Superior temporal gyrus (tissue), 1 donor: ENCODE measurements around the gene TAF6.

Source experiments
- DNase-seq: peaks from one replicate; pipeline ENCODE4 v3.0.0-alpha.2; 2016; ENCODE audit errors: extremely low spot score

TAF6 gene

DNA sequence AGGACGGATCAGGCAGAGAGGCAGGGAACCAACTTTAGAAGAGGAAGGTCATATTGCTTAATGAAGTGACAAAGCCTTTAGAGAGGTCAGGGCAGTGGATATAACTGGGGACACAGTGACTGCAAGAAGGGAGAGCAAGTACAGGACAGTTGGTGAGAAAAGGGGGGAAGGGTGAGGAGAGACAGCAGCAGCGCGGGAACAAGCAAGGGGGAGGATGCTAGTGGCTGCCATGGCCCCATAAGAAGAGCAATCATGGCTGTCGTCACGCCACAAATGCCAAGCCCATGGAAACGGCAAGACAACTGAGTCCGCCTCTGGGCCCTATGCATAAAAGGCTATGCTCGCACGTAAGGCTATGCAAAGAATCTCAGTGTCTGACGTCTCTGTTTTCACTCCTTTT lies 46.7 kb downstream of the TAF6 start:
- no peak for DNase-seq

- no peak for DNase-seq
Measured at GRCh38 chr7:100071018-100071723, 48.0 kb downstream of the TAF6 start.

DNA sequence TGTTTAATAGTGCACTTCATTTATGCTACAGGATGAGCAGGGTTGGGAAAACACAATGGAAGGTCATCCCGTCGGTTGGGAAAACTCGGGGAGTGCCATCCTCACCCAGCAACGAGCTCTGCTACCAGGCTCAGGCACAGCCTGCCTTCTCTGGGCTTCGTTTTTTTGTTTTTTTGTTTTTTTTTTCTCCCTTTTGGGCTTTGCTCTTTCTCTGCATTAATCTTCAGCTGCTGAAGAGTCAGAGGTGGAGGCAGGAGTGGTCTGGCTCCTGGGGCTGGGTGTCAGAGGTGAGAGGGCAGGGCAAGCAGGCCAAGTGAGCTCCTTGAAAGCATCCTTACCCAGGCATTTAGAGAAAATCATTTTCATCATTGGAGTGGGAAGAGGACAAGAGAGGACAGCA lies 49.2 kb downstream of the TAF6 start:
- DNase-seq: no peak

DNA sequence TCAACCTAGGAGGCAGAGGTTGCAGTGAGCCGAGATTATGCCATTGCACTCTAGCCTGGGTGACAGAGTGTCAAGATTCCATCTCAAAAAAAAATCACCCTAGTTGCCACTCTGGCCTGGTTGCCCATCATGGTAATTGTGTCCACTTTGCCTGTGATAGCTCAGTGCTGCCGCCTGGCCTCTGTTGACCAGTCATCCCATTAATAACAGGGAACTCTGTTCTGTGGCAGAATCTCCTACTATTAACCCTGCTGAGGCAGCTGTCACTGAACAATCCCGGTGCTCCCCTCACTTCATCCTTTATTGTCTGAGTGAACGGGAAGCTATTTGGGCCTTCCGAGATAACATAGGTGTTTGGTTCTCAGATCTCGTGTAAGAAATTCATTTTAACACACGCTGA lies 52.2 kb downstream of the TAF6 start:
- peak; percentile 27 for DNase-seq

DNA sequence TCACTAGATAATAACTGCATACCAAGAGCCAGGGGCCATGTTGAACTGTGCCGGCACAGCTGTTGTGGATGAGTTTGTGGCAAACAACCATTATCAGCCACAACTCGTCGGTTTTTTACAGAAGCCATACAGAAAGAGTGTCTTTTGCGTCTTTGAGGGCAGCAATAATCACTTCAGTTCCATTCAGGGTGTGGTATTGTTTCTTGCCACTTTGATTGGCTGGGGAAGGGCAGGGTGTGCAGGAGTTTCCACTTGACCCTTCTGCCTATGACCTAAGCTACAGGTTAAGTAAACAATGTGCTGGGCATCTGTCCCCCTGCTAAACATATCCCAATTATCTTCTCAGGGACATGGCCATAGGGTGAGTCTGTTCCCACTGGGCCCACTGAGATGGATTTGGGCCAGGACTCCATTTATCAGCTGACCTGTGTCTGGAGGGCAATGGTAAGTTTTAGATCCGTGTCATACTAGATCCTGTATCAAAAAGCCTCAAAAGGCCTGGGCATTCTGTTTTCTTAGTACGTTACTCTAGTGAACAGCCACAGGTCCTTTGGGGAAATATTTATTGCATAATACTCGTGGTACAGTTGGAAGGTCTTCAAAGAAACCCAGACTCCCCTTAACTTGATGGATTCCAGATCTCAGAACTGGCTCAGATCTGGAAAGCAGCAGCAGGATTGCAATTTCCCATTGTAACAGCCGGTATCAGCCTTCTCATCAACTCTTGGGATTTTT lies 53.5 kb downstream of the TAF6 start:
- DNase-seq: no peak

- DNase-seq: no peak
Measured at GRCh38 chr7:100064162-100064561, 55.0 kb downstream of the TAF6 start.

DNA sequence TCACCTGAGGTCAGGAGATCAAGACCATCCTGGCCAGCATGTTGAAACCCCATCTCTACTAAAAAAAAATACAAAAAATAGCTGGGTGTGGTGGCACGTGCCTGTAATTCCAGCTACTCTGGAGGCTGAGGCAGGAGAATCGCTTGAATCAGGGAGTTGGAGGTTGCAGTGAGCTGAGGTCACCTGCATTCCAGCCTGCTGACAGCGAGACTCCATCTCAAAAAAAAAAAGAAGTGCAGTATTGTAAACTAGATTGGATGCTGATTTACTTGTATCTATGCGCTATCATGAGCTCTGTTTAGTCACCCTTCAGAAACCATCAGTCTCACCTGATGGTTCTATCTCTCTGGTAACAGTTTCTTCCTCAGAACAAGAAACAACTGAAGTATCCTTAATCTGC lies 55.8 kb downstream of the TAF6 start:
- no peak for DNase-seq

DNA sequence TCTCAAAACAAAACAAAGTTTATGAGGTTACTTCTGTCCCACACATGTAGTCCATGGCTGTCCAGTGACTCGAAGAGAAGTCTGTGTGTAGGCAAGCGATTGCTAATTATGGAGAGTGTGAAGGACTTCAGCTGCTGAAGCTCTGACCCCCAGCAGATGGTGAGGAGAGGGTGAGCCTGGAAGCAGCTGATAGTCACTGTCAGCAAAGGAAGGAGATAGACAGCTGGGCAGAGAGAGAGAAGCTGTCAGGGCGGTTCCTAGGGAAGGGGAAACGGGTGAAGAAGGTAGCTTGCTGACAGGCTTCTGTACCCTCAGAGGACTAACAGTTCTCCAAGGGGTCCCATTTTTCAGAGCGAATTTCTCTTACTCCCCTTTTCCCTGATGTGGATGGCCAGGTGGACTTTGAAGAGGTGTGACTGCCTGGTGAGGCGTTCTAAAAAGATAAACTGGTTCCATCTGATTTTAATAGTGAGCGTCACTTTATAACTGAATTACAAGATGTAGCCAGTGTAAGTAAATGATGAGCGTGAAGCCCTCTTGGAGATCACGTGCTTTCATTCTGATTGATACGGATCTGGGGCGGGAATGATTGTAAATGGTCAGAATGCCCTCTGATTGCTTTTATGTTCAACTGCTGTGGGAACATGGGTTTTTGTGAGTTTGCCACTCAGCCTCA lies 57.5 kb downstream of the TAF6 start:
- DNase-seq: no peak

- DNase-seq: no peak
Measured at GRCh38 chr7:100059251-100059739, 59.9 kb downstream of the TAF6 start.
